ENCODE measurements around the gene STATH.

DNA sequence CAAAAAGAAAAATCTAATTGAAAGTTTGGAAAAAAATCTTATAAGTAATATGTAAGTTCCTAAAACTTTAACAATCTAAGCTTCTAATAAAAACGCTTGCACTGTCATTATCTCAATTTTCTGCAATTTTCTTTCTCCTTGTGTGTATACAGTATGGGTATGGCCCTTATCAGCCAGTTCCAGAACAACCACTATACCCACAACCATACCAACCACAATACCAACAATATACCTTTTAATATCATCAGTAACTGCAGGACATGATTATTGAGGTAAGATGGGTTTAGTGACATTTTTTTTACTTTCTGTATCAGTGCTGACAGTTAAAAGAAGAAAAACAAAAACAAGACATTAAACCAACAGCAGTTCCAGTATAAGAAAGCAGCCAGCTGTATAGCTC, 4.9 kb downstream of the STATH start:
- no peak for TF ChIP-seq EZH2 (IDR thresholded peaks at IDR 0.05; ENCODE audit: borderline replicate concordance, low read depth, low read length, severe bottlenecking)
- TF ChIP-seq, protein P1, sequence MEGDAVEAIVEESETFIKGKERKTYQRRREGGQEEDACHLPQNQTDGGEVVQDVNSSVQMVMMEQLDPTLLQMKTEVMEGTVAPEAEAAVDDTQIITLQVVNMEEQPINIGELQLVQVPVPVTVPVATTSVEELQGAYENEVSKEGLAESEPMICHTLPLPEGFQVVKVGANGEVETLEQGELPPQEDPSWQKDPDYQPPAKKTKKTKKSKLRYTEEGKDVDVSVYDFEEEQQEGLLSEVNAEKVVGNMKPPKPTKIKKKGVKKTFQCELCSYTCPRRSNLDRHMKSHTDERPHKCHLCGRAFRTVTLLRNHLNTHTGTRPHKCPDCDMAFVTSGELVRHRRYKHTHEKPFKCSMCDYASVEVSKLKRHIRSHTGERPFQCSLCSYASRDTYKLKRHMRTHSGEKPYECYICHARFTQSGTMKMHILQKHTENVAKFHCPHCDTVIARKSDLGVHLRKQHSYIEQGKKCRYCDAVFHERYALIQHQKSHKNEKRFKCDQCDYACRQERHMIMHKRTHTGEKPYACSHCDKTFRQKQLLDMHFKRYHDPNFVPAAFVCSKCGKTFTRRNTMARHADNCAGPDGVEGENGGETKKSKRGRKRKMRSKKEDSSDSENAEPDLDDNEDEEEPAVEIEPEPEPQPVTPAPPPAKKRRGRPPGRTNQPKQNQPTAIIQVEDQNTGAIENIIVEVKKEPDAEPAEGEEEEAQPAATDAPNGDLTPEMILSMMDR (IDR thresholded peaks at IDR 0.05; ENCODE audit: borderline replicate concordance, extremely low read depth, low read length, poor library complexity, severe bottlenecking): no peak
